H9 (cell line): ENCODE measurements around the gene OR5D18. TPM values are rescaled to one million over a fixed set of nuclear protein-coding genes. Genes with fewer than 3 reads are reported as not detected.

Experiments used
- DNase-seq: peaks from one replicate; pipeline ENCODE4 v3.0.0-alpha.2; 2017
- H2AFZ ChIP-seq: one replicate; pipeline ENCODE4 v1.6.1; 2013; ENCODE audit warnings: mild to moderate bottlenecking, low read length, control low read depth, moderate library complexity
- H2AK5ac ChIP-seq: 2 replicates; pipeline ENCODE4 v1.6.1; 2013; ENCODE audit warnings: low read length, control low read depth, mixed read lengths; ENCODE audit not compliant: insufficient read length
- H2BK120ac ChIP-seq: one replicate; pipeline ENCODE4 v1.6.1; 2013; ENCODE audit warnings: low read depth, mild to moderate bottlenecking, low read length, control low read depth, inconsistent platforms; ENCODE audit not compliant: poor library complexity, severe bottlenecking
- H2BK12ac ChIP-seq: 2 replicates; pipeline ENCODE4 v1.6.1; 2013; ENCODE audit warnings: low read length, control low read depth, mixed read lengths, low read depth; ENCODE audit not compliant: insufficient read length
- H2BK15ac ChIP-seq: 2 replicates; pipeline ENCODE4 v1.6.1; 2013; ENCODE audit warnings: low read depth, low read length, control low read depth
- H2BK20ac ChIP-seq: one replicate; pipeline ENCODE4 v1.6.1; 2013; ENCODE audit warnings: low read depth, mild to moderate bottlenecking, low read length, control low read depth, inconsistent platforms; ENCODE audit not compliant: poor library complexity, severe bottlenecking
- H2BK5ac ChIP-seq: 2 replicates; pipeline ENCODE4 v1.6.1; 2013; ENCODE audit warnings: low read length, control low read depth, mixed read lengths; ENCODE audit not compliant: insufficient read length
- H3K14ac ChIP-seq: 2 replicates; pipeline ENCODE4 v1.6.1; 2013; ENCODE audit warnings: low read length, control low read depth; ENCODE audit not compliant: insufficient read depth
- H3K18ac ChIP-seq: 2 replicates; pipeline ENCODE4 v1.6.1; 2013; ENCODE audit warnings: low read depth, mild to moderate bottlenecking, mixed read lengths, low read length, control low read depth; ENCODE audit not compliant: insufficient read length
- H3K23ac ChIP-seq: 2 replicates; pipeline ENCODE4 v1.6.1; 2013; ENCODE audit warnings: low read length, control low read depth, mixed read lengths, low read depth; ENCODE audit not compliant: insufficient read length
- H3K23me2 ChIP-seq: 2 replicates; pipeline ENCODE4 v1.6.1; 2013; ENCODE audit warnings: low read depth, mild to moderate bottlenecking, mixed read lengths, low read length, control low read depth; ENCODE audit not compliant: insufficient read length, poor library complexity, severe bottlenecking
- H3K27ac ChIP-seq: 2 replicates; pipeline ENCODE4 v1.5.1; 2013; ENCODE audit warnings: low read length, control low read depth, mixed read lengths, low read depth; ENCODE audit not compliant: insufficient read length
- H3K27me3 ChIP-seq: 2 replicates; pipeline ENCODE4 v1.6.1; 2013; ENCODE audit warnings: low read length, control low read depth, inconsistent platforms; ENCODE audit not compliant: insufficient read depth
- H3K4ac ChIP-seq: 2 replicates; pipeline ENCODE4 v1.6.1; 2013; ENCODE audit warnings: low read depth, mild to moderate bottlenecking, control low read depth, inconsistent platforms, low read length, moderate library complexity
- H3K4me1 ChIP-seq: 2 replicates; pipeline ENCODE4 v1.6.1; 2013; ENCODE audit warnings: low read length, control low read depth, inconsistent platforms; ENCODE audit not compliant: insufficient read depth
- H3K4me2 ChIP-seq: 2 replicates; pipeline ENCODE4 v1.6.1; 2013; ENCODE audit warnings: low read length, control low read depth, mixed read lengths; ENCODE audit not compliant: insufficient read length, insufficient read depth
- H3K56ac ChIP-seq: 2 replicates; pipeline ENCODE4 v1.6.1; 2013; ENCODE audit warnings: low read depth, mild to moderate bottlenecking, mixed read lengths, low read length, control low read depth; ENCODE audit not compliant: insufficient read length
- H3K79me1 ChIP-seq: 2 replicates; pipeline ENCODE4 v1.6.1; 2013; ENCODE audit warnings: low read depth, mild to moderate bottlenecking, moderate library complexity, low read length, control low read depth, inconsistent platforms; ENCODE audit not compliant: insufficient read depth, poor library complexity, severe bottlenecking
- H3K79me2 ChIP-seq: 2 replicates; pipeline ENCODE4 v1.6.1; 2013; ENCODE audit warnings: low read length, control low read depth, inconsistent platforms; ENCODE audit not compliant: insufficient read depth
- H3K9ac ChIP-seq: 2 replicates; pipeline ENCODE4 v1.6.1; 2013; ENCODE audit warnings: low read length, control low read depth, mixed read lengths; ENCODE audit not compliant: insufficient read length; ENCODE audit errors: extremely low read depth
- H3K9me3 ChIP-seq: one replicate; pipeline ENCODE4 v1.6.1; 2013; ENCODE audit warnings: low read depth, low read length, inconsistent platforms; ENCODE audit not compliant: control insufficient read depth
- H3T11ph ChIP-seq: one replicate; pipeline ENCODE4 v1.6.1; 2013; ENCODE audit warnings: mild to moderate bottlenecking, low read length, control low read depth, inconsistent platforms
- H4K20me1 ChIP-seq: one replicate; pipeline ENCODE4 v1.6.1; 2013; ENCODE audit not compliant: control insufficient read depth, insufficient read length, insufficient read depth
- H4K5ac ChIP-seq: 2 replicates; pipeline ENCODE4 v1.6.1; 2013; ENCODE audit warnings: low read depth, mild to moderate bottlenecking, mixed read lengths, low read length, control low read depth; ENCODE audit not compliant: insufficient read length
- H4K8ac ChIP-seq: replicated peaks from 2 replicates; pipeline ENCODE4 v1.6.1; 2013; ENCODE audit warnings: low read length, control low read depth, mixed read lengths, low read depth; ENCODE audit not compliant: insufficient read length
- H4K91ac ChIP-seq: 2 replicates; pipeline ENCODE4 v1.6.1; 2013; ENCODE audit warnings: low read depth, mild to moderate bottlenecking, moderate library complexity, mixed read lengths, low read length, control low read depth; ENCODE audit not compliant: insufficient read length
- H3K27ac Mint-ChIP-seq, 3 experiments: 2 replicates in 2 of 3; 3 replicates in 1 of 3; pipeline ENCODE4 v1.8.0; 2020 to 2021; ENCODE audit warnings: mixed read lengths in 3 of 3, mild to moderate bottlenecking in 1 of 3, moderate library complexity in 1 of 3
- H3K27me3 Mint-ChIP-seq: 2 replicates; pipeline ENCODE4 v1.8.0; 2021; ENCODE audit warnings: low read depth, mild to moderate bottlenecking, moderate library complexity, mixed read lengths
- H3K36me3 Mint-ChIP-seq, 3 experiments: 2 replicates in 2 of 3; 3 replicates in 1 of 3; pipeline ENCODE4 v1.8.0; 2020 to 2021; ENCODE audit warnings: low read depth in 3 of 3, mixed read lengths in 3 of 3; ENCODE audit not compliant: insufficient read depth in 1 of 3
- H3K4me1 Mint-ChIP-seq, 2 experiments: 2 replicates each; pipeline ENCODE4 v1.8.0; 2020; ENCODE audit warnings: mixed read lengths in 2 of 2
- H3K4me3 Mint-ChIP-seq, 2 experiments: 2 replicates in 1 of 2; 3 replicates in 1 of 2; pipeline ENCODE4 v1.8.0; 2020 to 2021; ENCODE audit warnings: mild to moderate bottlenecking in 2 of 2, mixed read lengths in 2 of 2, moderate library complexity in 1 of 2
- H3K9me3 Mint-ChIP-seq, 2 experiments: 2 replicates in 1 of 2; 3 replicates in 1 of 2; pipeline ENCODE4 v1.8.0; 2020; ENCODE audit warnings: mild to moderate bottlenecking in 2 of 2, mixed read lengths in 2 of 2, moderate library complexity in 1 of 2
- total RNA-seq: library from RNA; stranded (reverse); gene quantifications from 2 replicates; pipeline ENCODE4 v1.2.1, GENCODE V29; 2021
- TF ChIP-seq, protein P1 (sequence below): fragments of 200-600 bp; sonication (generic); conservative IDR thresholded peaks from 3 replicates; pipeline ENCODE4 v1.8.0; 2021; ENCODE audit warnings: antibody characterized with exemption, mild to moderate bottlenecking

The OR5D18 gene
- total RNA-seq, 1 experiment from 2014 or later = not detected

DNA sequence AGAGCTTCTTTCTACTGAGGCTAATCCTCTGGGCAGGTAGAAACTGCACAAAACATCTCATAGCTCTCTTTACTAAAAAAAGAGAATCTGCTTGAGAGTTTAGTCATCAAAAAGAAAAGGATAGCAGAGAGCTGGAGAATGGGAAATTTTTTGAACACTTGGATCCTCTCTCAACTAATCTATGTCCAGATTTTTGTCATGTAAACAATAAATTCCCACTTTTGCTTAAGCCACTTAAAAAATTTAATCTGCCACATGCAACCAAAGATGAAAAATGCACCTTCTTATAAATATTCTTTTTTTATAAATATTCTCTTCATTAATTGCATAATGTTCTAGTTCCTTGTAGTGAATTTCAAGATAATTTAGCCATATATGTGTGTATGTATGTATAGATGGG lies 29.6 kb downstream of the OR5D18 start:
- Mint-ChIP-seq H3K36me3 (peaks cover 4 to 23% (median 5%) of the 10 kb centered on the region in 3 experiments; a peak in 5 of 7 replicates), H3K27me3 (peaks cover 2% of the 10 kb centered on the region; the same call in 1 of the 2 replicates), H3K9me3 (peaks cover 80 to 89% of the 10 kb centered on the region in 2 experiments), H3K4me1 (no peaks in the 10 kb centered on the region), H3K4me3 (no peak overlapping the region), H3K27ac (no peak overlapping the region)
- Histone ChIP-seq H3K27me3 (no peaks in the 10 kb centered on the region), H3K4me1 (no peaks in the 10 kb centered on the region), H2BK5ac (no peak overlapping the region), H4K20me1 (no peaks in the 10 kb centered on the region), H3K79me1 (no peaks in the 10 kb centered on the region), H2BK20ac (no peak overlapping the region), H3K9me3 (peaks cover 56% of the 10 kb centered on the region), H3K9ac (no peak overlapping the region), H3K56ac (no peak overlapping the region), H2AFZ (no peak overlapping the region), H2BK15ac (no peak overlapping the region), H2AK5ac (no peak overlapping the region), H3K79me2 (no peaks in the 10 kb centered on the region), H3T11ph (no peak overlapping the region), H4K8ac (no peak overlapping the region), H4K91ac (no peak overlapping the region), H3K23me2 (no peaks in the 10 kb centered on the region), H3K4ac (no peak overlapping the region), H2BK12ac (no peak overlapping the region), H3K14ac (no peak overlapping the region), H3K27ac (no peak overlapping the region), H3K18ac (no peak overlapping the region), H2BK120ac (no peak overlapping the region), H3K23ac (no peak overlapping the region), H3K4me2 (no peak overlapping the region), H4K5ac (no peak overlapping the region)
- no peak for DNase-seq
- TF ChIP-seq, protein P1, sequence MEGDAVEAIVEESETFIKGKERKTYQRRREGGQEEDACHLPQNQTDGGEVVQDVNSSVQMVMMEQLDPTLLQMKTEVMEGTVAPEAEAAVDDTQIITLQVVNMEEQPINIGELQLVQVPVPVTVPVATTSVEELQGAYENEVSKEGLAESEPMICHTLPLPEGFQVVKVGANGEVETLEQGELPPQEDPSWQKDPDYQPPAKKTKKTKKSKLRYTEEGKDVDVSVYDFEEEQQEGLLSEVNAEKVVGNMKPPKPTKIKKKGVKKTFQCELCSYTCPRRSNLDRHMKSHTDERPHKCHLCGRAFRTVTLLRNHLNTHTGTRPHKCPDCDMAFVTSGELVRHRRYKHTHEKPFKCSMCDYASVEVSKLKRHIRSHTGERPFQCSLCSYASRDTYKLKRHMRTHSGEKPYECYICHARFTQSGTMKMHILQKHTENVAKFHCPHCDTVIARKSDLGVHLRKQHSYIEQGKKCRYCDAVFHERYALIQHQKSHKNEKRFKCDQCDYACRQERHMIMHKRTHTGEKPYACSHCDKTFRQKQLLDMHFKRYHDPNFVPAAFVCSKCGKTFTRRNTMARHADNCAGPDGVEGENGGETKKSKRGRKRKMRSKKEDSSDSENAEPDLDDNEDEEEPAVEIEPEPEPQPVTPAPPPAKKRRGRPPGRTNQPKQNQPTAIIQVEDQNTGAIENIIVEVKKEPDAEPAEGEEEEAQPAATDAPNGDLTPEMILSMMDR = no peak
